ENCODE measurements around the gene HYI. TPM values are rescaled to one million over a fixed set of nuclear protein-coding genes. Genes with fewer than 3 reads are reported as not detected.
"Not testable (repeated sequence)": the region's sequence is repeated elsewhere in the genome, so short reads cannot be mapped to it uniquely, and the experiment has no call there.

The HYI gene, protein sequence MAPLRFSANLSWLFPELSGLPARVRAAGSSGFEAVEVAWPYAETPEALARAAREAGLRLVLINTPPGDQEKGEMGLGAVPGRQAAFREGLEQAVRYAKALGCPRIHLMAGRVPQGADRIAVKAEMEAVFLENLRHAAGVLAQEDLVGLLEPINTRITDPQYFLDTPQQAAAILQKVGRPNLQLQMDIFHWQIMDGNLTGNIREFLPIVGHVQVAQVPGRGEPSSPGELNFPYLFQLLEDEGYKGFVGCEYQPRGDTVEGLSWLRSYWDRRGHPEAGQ
- 10 to 100 TPM; 24.4 to 77.6 (median 43.6) TPM for total RNA-seq
- 100 to 1,000 TPM in 2 of 3 donors, 10 to 100 TPM in 1; 64.2 to 173 (median 143) TPM for polyA plus RNA-seq
- long read RNA-seq, donor 1, partial matches to known transcripts = 0 of 11 reads
- long read RNA-seq, donor 1, other reads (novel, unspliced or antisense) = 0 of 11 reads
- long read RNA-seq, donor 2, transcript HYI-204 (8 exons, 1,066 nt) = major isoform, 6 of 15 reads
- long read RNA-seq, donor 2, partial matches to known transcripts = 0 of 15 reads
- long read RNA-seq, donor 2, other reads (novel, unspliced or antisense) = 0 of 15 reads
- long read RNA-seq, donor 3, transcript HYI-201 (8 exons, 1,265 nt) = major isoform, 5 of 12 reads
- long read RNA-seq, donor 3, partial matches to known transcripts = 0 of 12 reads
- long read RNA-seq, donor 3, other reads (novel, unspliced or antisense) = 0 of 12 reads
- long read RNA-seq, donor 4, partial matches to known transcripts = 0 of 2 reads
- long read RNA-seq, donor 4, other reads (novel, unspliced or antisense) = 0 of 2 reads
- long read RNA-seq, donor 5, transcript HYI-204 (8 exons, 1,066 nt) = major isoform, 7 of 21 reads
- long read RNA-seq, donor 5, partial matches to known transcripts = 6 of 21 reads
- long read RNA-seq, donor 5, other reads (novel, unspliced or antisense) = 0 of 21 reads
- long read RNA-seq, donor 6 = 0 reads
- long read RNA-seq, donor 7, transcript HYI-204 (8 exons, 1,066 nt) = major isoform, 7 of 15 reads
- long read RNA-seq, donor 7, partial matches to known transcripts = 0 of 15 reads
- long read RNA-seq, donor 7, other reads (novel, unspliced or antisense) = 0 of 15 reads
- long read RNA-seq, donor 8, transcript HYI-202 (6 exons, 2,173 nt) = major isoform, 7 of 14 reads
- long read RNA-seq, donor 8, partial matches to known transcripts = 0 of 14 reads
- long read RNA-seq, donor 8, other reads (novel, unspliced or antisense) = 0 of 14 reads
- long read RNA-seq, donor 9, transcript HYI-204 (8 exons, 1,066 nt) = major isoform, 5 of 8 reads
- long read RNA-seq, donor 9, partial matches to known transcripts = 0 of 8 reads
- long read RNA-seq, donor 9, other reads (novel, unspliced or antisense) = 0 of 8 reads
- long read RNA-seq, donor 10, partial matches to known transcripts = 0 of 8 reads
- long read RNA-seq, donor 10, other reads (novel, unspliced or antisense) = 0 of 8 reads

DNA sequence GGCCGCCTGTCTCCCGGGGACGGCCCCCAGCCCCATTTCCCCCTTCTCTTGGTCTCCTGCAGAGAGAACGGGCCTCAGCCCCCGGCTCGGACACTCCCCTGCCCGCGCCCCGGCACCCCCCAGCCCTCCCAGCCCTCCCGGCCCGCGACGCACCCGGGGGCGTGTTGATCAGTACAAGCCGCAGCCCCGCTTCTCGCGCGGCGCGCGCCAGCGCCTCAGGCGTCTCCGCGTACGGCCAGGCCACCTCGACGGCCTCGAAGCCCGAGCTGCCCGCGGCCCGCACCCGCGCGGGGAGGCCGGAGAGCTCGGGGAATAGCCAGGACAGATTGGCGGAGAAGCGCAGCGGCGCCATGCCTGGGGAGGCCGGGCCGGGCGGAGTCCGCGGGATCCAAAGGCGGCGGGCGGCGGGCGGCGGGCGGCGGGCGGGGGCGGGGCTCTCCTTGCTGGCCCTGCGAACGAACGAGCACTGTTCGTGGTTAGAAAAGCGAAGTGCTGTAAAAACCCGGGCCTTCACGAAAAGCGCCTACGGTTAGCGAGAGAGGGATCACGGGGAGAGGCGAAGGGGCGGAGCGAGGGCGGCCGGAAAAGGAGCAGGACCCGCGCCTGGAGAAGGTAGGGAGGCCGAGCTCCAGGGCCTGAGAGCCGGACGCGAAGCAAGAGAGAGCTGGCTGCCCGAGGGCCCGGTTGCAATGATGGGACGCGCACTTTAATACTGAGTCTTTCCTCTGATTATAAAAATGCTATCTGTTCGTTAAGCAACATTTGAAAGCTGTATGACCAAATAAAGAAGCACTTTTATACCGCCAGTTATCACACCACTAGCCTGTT is at the start of gene HYI:
Gene HYI (minus strand): TSS at position 490 of the 828 bp plus-strand sequence. CDS start 138 bp downstream, at position 352.
- peaks cover 4 to 44% (median 23%) of the 10 kb centered on the region in 4 donors for H3K4me1 ChIP-seq
- H3K36me3 ChIP-seq = peaks cover 32 to 39% (median 35%) of the 10 kb centered on the region in 4 donors
- no peaks in the 10 kb centered on the region for H3K9me3 ChIP-seq
- peak; percentile 85 to 95 for DNase-seq
- no peaks in the 10 kb centered on the region for H3K27me3 ChIP-seq
- 0 to 1% (median 0%) methylated on average over 26 to 87 of the region's 87 CpGs for WGBS, 5 donors
- H3K27ac ChIP-seq = peak within 1 kb of the TSS; percentile 91 to 97 (median 93)
- intact Hi-C loops (cut with DNase I; ENCODE audit: low total_unique reads) = no loop called here
- no peak for TF ChIP-seq EP300 (IDR thresholded peaks at IDR 0.05)
- peak; percentile 12 to 81 (median 48) for TF ChIP-seq POLR2AphosphoS5 (IDR thresholded peaks at IDR 0.05)
- TF ChIP-seq, protein P1, sequence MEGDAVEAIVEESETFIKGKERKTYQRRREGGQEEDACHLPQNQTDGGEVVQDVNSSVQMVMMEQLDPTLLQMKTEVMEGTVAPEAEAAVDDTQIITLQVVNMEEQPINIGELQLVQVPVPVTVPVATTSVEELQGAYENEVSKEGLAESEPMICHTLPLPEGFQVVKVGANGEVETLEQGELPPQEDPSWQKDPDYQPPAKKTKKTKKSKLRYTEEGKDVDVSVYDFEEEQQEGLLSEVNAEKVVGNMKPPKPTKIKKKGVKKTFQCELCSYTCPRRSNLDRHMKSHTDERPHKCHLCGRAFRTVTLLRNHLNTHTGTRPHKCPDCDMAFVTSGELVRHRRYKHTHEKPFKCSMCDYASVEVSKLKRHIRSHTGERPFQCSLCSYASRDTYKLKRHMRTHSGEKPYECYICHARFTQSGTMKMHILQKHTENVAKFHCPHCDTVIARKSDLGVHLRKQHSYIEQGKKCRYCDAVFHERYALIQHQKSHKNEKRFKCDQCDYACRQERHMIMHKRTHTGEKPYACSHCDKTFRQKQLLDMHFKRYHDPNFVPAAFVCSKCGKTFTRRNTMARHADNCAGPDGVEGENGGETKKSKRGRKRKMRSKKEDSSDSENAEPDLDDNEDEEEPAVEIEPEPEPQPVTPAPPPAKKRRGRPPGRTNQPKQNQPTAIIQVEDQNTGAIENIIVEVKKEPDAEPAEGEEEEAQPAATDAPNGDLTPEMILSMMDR (IDR thresholded peaks at IDR 0.05) = no peak
- TF ChIP-seq POLR2A (IDR thresholded peaks at IDR 0.05) = no peak
- H3K4me3 ChIP-seq = peak within 1 kb of the TSS; percentile 51 to 66 (median 66)

DNA sequence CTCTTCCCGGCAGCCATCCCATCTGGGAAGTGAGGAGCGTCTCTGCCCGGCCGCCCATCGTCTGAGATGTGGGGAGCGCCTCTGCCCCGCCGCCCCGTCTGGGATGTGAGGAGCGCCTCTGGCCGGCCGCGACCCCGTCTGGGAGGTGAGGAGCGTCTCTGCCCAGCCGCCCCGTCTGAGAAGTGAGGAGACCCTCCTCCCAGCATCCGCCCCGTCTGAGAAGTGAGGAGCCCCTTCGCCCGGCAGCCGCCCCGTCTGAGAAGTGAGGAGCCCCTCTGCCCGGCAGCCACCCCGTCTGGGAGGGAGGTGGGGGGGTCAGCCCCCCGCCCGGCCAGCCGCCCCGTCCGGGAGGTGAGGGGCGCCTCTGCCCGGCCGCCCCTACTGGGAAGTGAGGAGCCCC is 48.1 kb upstream of the HYI start:
- H3K4me3 ChIP-seq; DNase-seq; H3K4me1 ChIP-seq; H3K36me3 ChIP-seq; intact Hi-C loops (cut with DNase I; ENCODE audit: low total_unique reads); H3K27ac ChIP-seq; H3K9me3 ChIP-seq; H3K27me3 ChIP-seq: not testable (repeated sequence)
- WGBS, 5 donors = 97 to 100% (median 98%) methylated on average over 5 to 18 of the region's 33 CpGs; no CpG with 5 or more reads in 1 of the 5 donors

DNA sequence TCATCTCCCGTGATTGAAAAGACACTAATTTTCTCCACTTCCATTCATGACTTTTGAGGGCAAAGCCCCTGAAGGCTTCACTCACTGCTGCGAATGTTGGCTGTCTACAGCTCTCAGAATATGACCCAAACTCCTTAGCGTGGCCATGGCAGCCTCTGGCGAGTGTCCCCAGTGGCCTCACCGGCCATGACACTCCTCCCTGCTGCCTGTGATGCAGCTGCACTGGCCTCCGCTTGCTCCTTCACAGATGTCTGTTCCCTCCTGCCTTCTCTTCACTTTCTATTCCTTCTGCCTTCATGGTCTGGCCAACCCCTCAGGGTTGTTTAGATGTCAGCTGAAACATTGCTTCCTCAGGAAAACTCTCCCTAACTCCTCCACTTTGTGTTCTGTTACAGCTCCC is 46.2 kb upstream of the HYI start:
- no peak overlapping the region for H3K27ac ChIP-seq
- H3K27me3 ChIP-seq = no peaks in the 10 kb centered on the region
- no peaks in the 10 kb centered on the region for H3K36me3 ChIP-seq
- WGBS, 5 donors = 69 to 79% (median 76%) methylated on average over 6 of the region's 6 CpGs
- no peak overlapping the region for H3K4me3 ChIP-seq
- TF ChIP-seq EP300 (IDR thresholded peaks at IDR 0.05) (no peak), POLR2A (IDR thresholded peaks at IDR 0.05) (no peak), POLR2AphosphoS5 (IDR thresholded peaks at IDR 0.05) (no peak)
- TF ChIP-seq, protein P1 (IDR thresholded peaks at IDR 0.05) = no peak
- H3K9me3 ChIP-seq = no peaks in the 10 kb centered on the region
- intact Hi-C loops (cut with DNase I; ENCODE audit: low total_unique reads) = no loop called here
- DNase-seq = no peak
- no peaks in the 10 kb centered on the region for H3K4me1 ChIP-seq

DNA sequence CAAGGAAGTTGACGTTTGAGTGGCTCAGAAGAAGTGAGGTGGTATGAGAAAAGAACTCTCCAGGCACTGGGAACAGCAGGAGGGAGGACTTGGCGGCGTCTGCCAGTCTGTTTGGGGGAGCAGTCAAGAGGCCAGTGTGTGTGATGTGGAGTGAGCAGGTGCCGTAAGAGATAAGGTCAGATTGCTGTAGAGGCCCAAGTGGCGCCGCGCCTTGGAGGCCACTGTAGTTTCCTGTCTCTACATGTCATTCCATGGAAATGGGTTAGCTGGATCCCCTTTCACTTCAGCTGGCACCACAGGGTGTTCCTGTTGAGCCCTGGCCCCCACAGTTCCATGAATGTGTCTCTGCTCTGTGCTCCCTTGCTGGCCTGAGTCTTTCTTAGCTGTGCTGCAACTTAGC is 41.5 kb upstream of the HYI start:
- intact Hi-C loops (cut with DNase I; ENCODE audit: low total_unique reads) = no loop called here
- Histone ChIP-seq H3K36me3 (no peaks in the 10 kb centered on the region), H3K4me1 (no peaks in the 10 kb centered on the region), H3K27me3 (no peaks in the 10 kb centered on the region), H3K9me3 (peaks cover 0 to 16% (median 6%) of the 10 kb centered on the region in 4 donors), H3K27ac (no peak overlapping the region), H3K4me3 (no peak overlapping the region)
- TF ChIP-seq, protein P1 (IDR thresholded peaks at IDR 0.05) = no peak
- TF ChIP-seq POLR2A (IDR thresholded peaks at IDR 0.05) (no peak), POLR2AphosphoS5 (IDR thresholded peaks at IDR 0.05) (no peak), EP300 (IDR thresholded peaks at IDR 0.05) (no peak)
- DNase-seq = no peak
- WGBS, 5 donors = 85 to 90% (median 88%) methylated on average over 7 of the region's 7 CpGs
